Neural progenitor cell (in vitro differentiated cells): ENCODE measurements around the gene TRIM39.

Experiments used
- CTCF ChIP-seq: fragments of 200-600 bp; sonication (generic); IDR thresholded peaks from 2 replicates; pipeline ENCODE4 v1.5.1; 2017; ENCODE audit warnings: antibody characterized with exemption, mild to moderate bottlenecking
- EZH2 ChIP-seq: fragments of 200-600 bp; sonication (generic); IDR thresholded peaks from 2 replicates; pipeline ENCODE4 v1.6.1; 2017; ENCODE audit warnings: antibody characterized with exemption, mild to moderate bottlenecking, moderate library complexity

DNA sequence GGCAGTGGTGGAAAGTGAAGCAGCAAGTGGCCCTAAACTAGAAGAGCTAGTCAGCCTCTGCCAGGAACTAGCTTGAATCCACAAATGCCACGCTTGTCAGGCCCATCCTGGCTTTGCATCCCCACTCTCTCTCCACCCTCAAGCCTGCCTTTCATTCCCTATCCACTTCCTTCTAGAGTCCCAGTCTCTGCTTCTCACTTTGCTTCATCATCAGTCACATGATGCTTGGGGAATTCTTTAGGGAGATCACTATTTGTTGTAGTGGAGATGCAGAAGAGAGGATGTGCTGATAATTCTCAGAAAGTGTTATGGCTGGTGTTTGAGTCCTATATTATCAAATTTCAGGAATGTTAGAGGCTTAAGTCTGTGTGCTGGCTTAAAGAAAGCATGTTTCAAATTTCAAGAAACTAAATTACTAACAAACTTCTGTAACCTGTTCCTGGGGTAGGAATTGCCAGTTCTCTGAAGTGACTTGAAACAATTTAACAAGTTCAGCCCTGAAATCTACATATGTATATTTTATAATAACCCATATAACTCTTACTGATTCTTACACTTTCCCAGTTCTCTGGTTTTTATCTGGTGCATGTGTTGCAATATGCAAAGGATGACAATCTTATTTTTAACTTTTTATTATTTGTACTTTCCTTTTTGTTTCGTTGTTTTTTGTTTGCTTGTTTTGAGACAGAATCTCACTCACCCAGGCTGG lies 7.5 kb downstream of the TRIM39 start:
- TF ChIP-seq CTCF (no peak), EZH2 (no peak)
